ENCODE results near the gene MAML3.

- TF ChIP-seq, protein P1, sequence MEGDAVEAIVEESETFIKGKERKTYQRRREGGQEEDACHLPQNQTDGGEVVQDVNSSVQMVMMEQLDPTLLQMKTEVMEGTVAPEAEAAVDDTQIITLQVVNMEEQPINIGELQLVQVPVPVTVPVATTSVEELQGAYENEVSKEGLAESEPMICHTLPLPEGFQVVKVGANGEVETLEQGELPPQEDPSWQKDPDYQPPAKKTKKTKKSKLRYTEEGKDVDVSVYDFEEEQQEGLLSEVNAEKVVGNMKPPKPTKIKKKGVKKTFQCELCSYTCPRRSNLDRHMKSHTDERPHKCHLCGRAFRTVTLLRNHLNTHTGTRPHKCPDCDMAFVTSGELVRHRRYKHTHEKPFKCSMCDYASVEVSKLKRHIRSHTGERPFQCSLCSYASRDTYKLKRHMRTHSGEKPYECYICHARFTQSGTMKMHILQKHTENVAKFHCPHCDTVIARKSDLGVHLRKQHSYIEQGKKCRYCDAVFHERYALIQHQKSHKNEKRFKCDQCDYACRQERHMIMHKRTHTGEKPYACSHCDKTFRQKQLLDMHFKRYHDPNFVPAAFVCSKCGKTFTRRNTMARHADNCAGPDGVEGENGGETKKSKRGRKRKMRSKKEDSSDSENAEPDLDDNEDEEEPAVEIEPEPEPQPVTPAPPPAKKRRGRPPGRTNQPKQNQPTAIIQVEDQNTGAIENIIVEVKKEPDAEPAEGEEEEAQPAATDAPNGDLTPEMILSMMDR (optimal IDR thresholded peaks at IDR 0.05 in 1 of 3, IDR thresholded peaks at IDR 0.05 in 1 of 3, conservative IDR thresholded peaks at IDR 0.05 in 1 of 3; ENCODE audit: extremely low read depth in 1 of 3, insufficient read depth in 2 of 3, low read length in 3 of 3): no peak
- TF ChIP-seq EZH2 (IDR thresholded peaks at IDR 0.05; ENCODE audit: low read length): no peak
These were observed 273.1 kb downstream of the MAML3 start for GRCh38 chr4:139880841-139881240.
